HepG2 (cell line): Measurements from ENCODE around the gene TJP3. TPM values are rescaled to one million over a fixed set of nuclear protein-coding genes. Genes with fewer than 3 reads are reported as not detected.
A peak's percentile ranks its signal among the peaks of the same experiment; 100 is the strongest.

ENCODE experiments used
- CAMTA2 ChIP-seq: sonication (generic); formaldehyde crosslinking; IDR thresholded peaks from 2 replicates; pipeline ENCODE4 v1.4.0; 2020; ENCODE audit warnings: mild to moderate bottlenecking, missing genetic modification reagents, borderline replicate concordance
- CENPT ChIP-seq: sonication (generic); formaldehyde crosslinking; IDR thresholded peaks from 2 replicates; pipeline ENCODE4 v1.8.0; 2022; ENCODE audit warnings: low read depth, mild to moderate bottlenecking, moderate library complexity, missing genetic modification reagents
- CHCHD3 ChIP-seq: sonication (generic); formaldehyde crosslinking; IDR thresholded peaks from 2 replicates; pipeline ENCODE4 v1.8.0; 2022; ENCODE audit warnings: mild to moderate bottlenecking, missing genetic modification reagents, moderate library complexity
- HCFC1 ChIP-seq: fragments of 150-350 bp; IDR thresholded peaks from 2 replicates; pipeline ENCODE4 v1.6.1; 2014; ENCODE audit warnings: low read depth, low read length
- JUNB ChIP-seq: sonication (generic); formaldehyde crosslinking; IDR thresholded peaks from 2 replicates; pipeline ENCODE4 v1.8.0; 2022; ENCODE audit warnings: missing genetic modification reagents, mild to moderate bottlenecking, borderline replicate concordance
- LBX2 ChIP-seq: sonication (generic); formaldehyde crosslinking; IDR thresholded peaks from 2 replicates; pipeline ENCODE4 v1.5.0; 2020; ENCODE audit warnings: missing genetic modification reagents, mild to moderate bottlenecking, borderline replicate concordance
- RXRB ChIP-seq: IDR thresholded peaks from 2 replicates; pipeline ENCODE4 v1.6.1; 2016; ENCODE audit warnings: borderline replicate concordance, missing genetic modification reagents, missing compliant biosample characterization
- SOX6 ChIP-seq, 2 experiments: fragments of 450-650 bp in 1 of 2; sonication (generic) in 1 of 2; formaldehyde crosslinking in 1 of 2; IDR thresholded peaks; 2 replicates each; pipeline versions ENCODE4 v1.4.0 to v1.6.1; 2017 to 2020; ENCODE audit warnings: antibody characterized with exemption in 1 of 2, mild to moderate bottlenecking in 1 of 2, missing genetic modification reagents in 1 of 2
- TARDBP ChIP-seq: sonication (generic); formaldehyde crosslinking; IDR thresholded peaks from 2 replicates; pipeline ENCODE4 v1.8.0; 2022; ENCODE audit warnings: mild to moderate bottlenecking, missing genetic modification reagents
- TBX2 ChIP-seq: sonication (generic); formaldehyde crosslinking; IDR thresholded peaks from 2 replicates; pipeline ENCODE4 v1.5.0; 2020; ENCODE audit warnings: missing genetic modification reagents, mild to moderate bottlenecking, borderline replicate concordance
- TCF7L2 ChIP-seq: IDR thresholded peaks from 2 replicates; pipeline ENCODE4 v1.6.1; 2011; ENCODE audit warnings: mild to moderate bottlenecking, low read depth, low read length, moderate library complexity
- ZBTB7B ChIP-seq: sonication (generic); formaldehyde crosslinking; IDR thresholded peaks from 2 replicates; pipeline ENCODE4 v1.4.0; 2020; ENCODE audit warnings: missing genetic modification reagents
- ZNF235 ChIP-seq: sonication (generic); formaldehyde crosslinking; IDR thresholded peaks from 2 replicates; pipeline ENCODE4 v1.8.1; 2023; ENCODE audit warnings: mild to moderate bottlenecking, missing genetic modification reagents, borderline replicate concordance
- ZNF891 ChIP-seq: sonication (generic); formaldehyde crosslinking; IDR thresholded peaks from 2 replicates; pipeline ENCODE4 v1.5.0; 2020; ENCODE audit warnings: mild to moderate bottlenecking, missing genetic modification reagents
- polyA plus RNA-seq, 8 experiments: library from polyadenylated mRNA; depleted of rRNA in 3 of 8; stranded (reverse) in 7 of 8; unstranded in 1 of 8; fragments of >200 nt; fragmentation: Illumina TruSeq in 4 of 8; extraction: Trizol in 4 of 8; gene quantifications; 2 replicates each; pipeline versions ENCODE4 v1.2.1 to v1.2.3, GENCODE V29; 2011 to 2016; ENCODE audit warnings: low read depth in 4 of 8, missing spikeins in 1 of 8, mixed read lengths in 1 of 8; ENCODE audit not compliant: insufficient read depth in 1 of 8
- total RNA-seq, 5 experiments: library from RNA; depleted of rRNA; stranded (reverse); fragments of >200 nt; fragmentation: Illumina TruSeq; extraction: Trizol; gene quantifications; 2 replicates each; pipeline ENCODE4 v1.2.3, GENCODE V29; 2016; ENCODE audit warnings: low read depth in 1 of 5
- TF ChIP-seq, protein P1 (sequence below): sonication (generic); formaldehyde crosslinking; conservative IDR thresholded peaks from 2 replicates; pipeline ENCODE4 v1.4.0; 2020; ENCODE audit warnings: missing genetic modification reagents
- TF ChIP-seq, protein P2 (sequence below): IDR thresholded peaks from 2 replicates; pipeline ENCODE4 v1.6.1; 2016; ENCODE audit warnings: low read depth, missing genetic modification reagents, missing compliant biosample characterization
- TF ChIP-seq, protein P3 (sequence below): sonication (generic); formaldehyde crosslinking; IDR thresholded peaks from 2 replicates; pipeline ENCODE4 v1.4.0; 2020; ENCODE audit warnings: missing genetic modification reagents

The TJP3 gene
- total and polyA plus RNA-seq, 2 of the 13 experiments (the other 11 are each of a cell fraction or from before 2014, with no cell fraction given) = 2.3 to 21.5 TPM

DNA sequence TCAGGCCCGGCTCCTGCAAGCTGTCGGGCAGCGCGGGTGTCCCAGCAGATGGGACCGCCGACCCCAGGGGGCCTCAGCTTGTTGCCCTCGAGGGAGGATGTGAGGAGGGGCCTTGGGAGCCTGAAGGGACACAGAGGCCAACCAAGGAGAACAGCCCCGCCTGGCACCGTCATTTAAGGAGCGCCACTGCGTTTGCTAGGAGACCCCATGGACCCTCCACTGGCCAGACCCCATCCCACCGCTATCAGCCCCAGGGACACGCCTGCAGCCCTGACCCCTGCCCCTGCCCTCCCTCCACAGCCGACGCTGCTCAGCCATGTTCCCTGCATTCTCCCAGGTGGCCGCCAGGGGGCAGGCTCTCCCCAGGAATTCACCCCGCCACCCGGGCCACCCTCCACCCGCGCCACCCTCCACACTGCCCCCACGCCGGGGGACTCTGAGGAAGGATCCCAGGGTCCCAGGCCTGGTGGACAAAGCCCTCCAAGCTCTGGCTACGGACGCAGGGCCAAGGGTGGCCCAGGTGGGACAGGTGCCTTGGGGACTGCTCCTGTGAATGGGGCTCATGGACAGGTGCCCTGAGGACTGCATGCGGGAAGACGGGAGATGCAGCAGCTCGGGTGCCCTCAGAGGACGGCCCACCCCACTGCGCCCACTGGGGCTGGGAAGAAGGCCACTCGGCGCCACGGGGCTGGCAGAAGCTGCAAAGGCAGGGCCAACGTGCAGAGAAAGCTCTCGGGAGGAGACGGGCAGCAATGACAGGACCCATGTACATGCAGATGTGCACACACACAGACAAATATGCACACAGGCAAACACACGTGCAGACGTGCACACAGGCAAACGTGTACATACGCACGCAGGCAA lies 42.3 kb upstream of the TJP3 start (continued):
- TF ChIP-seq HCFC1 = no peak
- no peak for TF ChIP-seq CHCHD3 (CRISPR knock-in tag)
- TF ChIP-seq, protein P1, sequence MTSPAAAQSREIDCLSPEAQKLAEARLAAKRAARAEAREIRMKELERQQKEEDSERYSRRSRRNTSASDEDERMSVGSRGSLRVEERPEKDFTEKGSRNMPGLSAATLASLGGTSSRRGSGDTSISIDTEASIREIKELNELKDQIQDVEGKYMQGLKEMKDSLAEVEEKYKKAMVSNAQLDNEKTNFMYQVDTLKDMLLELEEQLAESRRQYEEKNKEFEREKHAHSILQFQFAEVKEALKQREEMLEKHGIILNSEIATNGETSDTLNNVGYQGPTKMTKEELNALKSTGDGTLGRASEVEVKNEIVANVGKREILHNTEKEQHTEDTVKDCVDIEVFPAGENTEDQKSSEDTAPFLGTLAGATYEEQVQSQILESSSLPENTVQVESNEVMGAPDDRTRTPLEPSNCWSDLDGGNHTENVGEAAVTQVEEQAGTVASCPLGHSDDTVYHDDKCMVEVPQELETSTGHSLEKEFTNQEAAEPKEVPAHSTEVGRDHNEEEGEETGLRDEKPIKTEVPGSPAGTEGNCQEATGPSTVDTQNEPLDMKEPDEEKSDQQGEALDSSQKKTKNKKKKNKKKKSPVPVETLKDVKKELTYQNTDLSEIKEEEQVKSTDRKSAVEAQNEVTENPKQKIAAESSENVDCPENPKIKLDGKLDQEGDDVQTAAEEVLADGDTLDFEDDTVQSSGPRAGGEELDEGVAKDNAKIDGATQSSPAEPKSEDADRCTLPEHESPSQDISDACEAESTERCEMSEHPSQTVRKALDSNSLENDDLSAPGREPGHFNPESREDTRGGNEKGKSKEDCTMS (CRISPR knock-in tag) = no peak
- no peak for TF ChIP-seq LBX2 (CRISPR knock-in tag)
- 0 out of 2 replicates have a peak, but pooled peaks have one; percentile 65 for TF ChIP-seq ZNF235
- no peak for TF ChIP-seq ZBTB7B (CRISPR knock-in tag)
- TF ChIP-seq, protein P2, sequence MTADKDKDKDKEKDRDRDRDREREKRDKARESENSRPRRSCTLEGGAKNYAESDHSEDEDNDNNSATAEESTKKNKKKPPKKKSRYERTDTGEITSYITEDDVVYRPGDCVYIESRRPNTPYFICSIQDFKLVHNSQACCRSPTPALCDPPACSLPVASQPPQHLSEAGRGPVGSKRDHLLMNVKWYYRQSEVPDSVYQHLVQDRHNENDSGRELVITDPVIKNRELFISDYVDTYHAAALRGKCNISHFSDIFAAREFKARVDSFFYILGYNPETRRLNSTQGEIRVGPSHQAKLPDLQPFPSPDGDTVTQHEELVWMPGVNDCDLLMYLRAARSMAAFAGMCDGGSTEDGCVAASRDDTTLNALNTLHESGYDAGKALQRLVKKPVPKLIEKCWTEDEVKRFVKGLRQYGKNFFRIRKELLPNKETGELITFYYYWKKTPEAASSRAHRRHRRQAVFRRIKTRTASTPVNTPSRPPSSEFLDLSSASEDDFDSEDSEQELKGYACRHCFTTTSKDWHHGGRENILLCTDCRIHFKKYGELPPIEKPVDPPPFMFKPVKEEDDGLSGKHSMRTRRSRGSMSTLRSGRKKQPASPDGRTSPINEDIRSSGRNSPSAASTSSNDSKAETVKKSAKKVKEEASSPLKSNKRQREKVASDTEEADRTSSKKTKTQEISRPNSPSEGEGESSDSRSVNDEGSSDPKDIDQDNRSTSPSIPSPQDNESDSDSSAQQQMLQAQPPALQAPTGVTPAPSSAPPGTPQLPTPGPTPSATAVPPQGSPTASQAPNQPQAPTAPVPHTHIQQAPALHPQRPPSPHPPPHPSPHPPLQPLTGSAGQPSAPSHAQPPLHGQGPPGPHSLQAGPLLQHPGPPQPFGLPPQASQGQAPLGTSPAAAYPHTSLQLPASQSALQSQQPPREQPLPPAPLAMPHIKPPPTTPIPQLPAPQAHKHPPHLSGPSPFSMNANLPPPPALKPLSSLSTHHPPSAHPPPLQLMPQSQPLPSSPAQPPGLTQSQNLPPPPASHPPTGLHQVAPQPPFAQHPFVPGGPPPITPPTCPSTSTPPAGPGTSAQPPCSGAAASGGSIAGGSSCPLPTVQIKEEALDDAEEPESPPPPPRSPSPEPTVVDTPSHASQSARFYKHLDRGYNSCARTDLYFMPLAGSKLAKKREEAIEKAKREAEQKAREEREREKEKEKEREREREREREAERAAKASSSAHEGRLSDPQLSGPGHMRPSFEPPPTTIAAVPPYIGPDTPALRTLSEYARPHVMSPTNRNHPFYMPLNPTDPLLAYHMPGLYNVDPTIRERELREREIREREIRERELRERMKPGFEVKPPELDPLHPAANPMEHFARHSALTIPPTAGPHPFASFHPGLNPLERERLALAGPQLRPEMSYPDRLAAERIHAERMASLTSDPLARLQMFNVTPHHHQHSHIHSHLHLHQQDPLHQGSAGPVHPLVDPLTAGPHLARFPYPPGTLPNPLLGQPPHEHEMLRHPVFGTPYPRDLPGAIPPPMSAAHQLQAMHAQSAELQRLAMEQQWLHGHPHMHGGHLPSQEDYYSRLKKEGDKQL (CRISPR knock-in tag) = no peak
- no peak for TF ChIP-seq CAMTA2
- no peak for TF ChIP-seq TCF7L2
- TF ChIP-seq TARDBP (CRISPR knock-in tag) = 0 out of 2 replicates have a peak, but pooled peaks have one; percentile 46
- peak; percentile 11; the same call in 1 of the 2 replicates for TF ChIP-seq ZNF891
- TF ChIP-seq SOX6 (IDR thresholded peaks at IDR 0.05) = no peak
- 0 out of 2 replicates have a peak, but pooled peaks have one; percentile 12 for TF ChIP-seq SOX6 (CRISPR knock-in tag; IDR thresholded peaks at IDR 0.05)
- TF ChIP-seq, protein P3, sequence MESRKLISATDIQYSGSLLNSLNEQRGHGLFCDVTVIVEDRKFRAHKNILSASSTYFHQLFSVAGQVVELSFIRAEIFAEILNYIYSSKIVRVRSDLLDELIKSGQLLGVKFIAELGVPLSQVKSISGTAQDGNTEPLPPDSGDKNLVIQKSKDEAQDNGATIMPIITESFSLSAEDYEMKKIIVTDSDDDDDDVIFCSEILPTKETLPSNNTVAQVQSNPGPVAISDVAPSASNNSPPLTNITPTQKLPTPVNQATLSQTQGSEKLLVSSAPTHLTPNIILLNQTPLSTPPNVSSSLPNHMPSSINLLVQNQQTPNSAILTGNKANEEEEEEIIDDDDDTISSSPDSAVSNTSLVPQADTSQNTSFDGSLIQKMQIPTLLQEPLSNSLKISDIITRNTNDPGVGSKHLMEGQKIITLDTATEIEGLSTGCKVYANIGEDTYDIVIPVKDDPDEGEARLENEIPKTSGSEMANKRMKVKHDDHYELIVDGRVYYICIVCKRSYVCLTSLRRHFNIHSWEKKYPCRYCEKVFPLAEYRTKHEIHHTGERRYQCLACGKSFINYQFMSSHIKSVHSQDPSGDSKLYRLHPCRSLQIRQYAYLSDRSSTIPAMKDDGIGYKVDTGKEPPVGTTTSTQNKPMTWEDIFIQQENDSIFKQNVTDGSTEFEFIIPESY (CRISPR knock-in tag) = peak; percentile 71; the same call in 1 of the 2 replicates
- TF ChIP-seq JUNB (CRISPR knock-in tag) = no peak
- peak; percentile 15; the same call in 1 of the 2 replicates for TF ChIP-seq TBX2 (CRISPR knock-in tag)
- no peak for TF ChIP-seq CENPT (CRISPR knock-in tag)
- TF ChIP-seq RXRB (CRISPR knock-in tag) = no peak
